Erythroblast (primary cell): ENCODE data around the gene DOCK2.

Source experiments
- GATA1 ChIP-seq: IDR thresholded peaks from 2 replicates; pipeline ENCODE4 v1.6.1; 2011; ENCODE audit warnings: low read depth, mild to moderate bottlenecking, control low read depth, low read length, moderate library complexity
- POLR2A ChIP-seq: IDR thresholded peaks from 2 replicates; pipeline ENCODE4 v1.6.1; 2011; ENCODE audit warnings: mild to moderate bottlenecking, low read length

DNA sequence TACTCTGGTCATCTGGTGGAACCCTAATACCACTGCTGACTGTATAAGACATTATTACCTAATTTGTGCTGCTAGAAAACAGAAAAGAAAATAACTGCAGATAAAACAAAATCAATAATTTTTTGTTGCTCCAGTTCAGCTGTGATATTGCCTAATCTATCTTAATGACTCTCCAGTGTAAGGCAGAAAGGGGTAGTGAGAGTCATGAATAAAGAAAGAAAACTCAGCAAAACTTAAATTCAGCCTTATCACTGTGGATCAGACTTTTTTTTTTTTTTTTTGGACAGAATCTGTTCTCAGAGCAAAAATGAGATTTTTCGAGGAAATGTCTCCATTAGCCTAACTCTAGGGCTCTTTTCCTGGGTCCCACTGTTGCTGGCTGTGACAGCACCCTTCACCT lies 1.1 kb upstream of the DOCK2 start:
- TF ChIP-seq POLR2A (no peak), GATA1 (no peak)
